ENCODE results near the gene RNF223. TPM values are rescaled to one million over a fixed set of nuclear protein-coding genes. Genes with fewer than 3 reads are reported as not detected.

Gene RNF223
- total and polyA plus RNA-seq, 2 of the 13 experiments (the other 11 are each of a cell fraction or from before 2014, with no cell fraction given), result 0.03 TPM; not detected in 1

- Histone ChIP-seq H3K4me2 (ENCODE audit: low read depth, low read length) (no peak overlapping the region), H4K20me1 (ENCODE audit: insufficient read depth, low read length) (no peaks in the 10 kb centered on the region), H3K36me3 (replicated peaks in 1 of 2; ENCODE audit: control insufficient read depth in 1 of 2, insufficient read depth in 2 of 2, low read length in 2 of 2) (peaks cover 41 to 42% of the 10 kb centered on the region in 2 experiments; a peak in 4 of 5 replicates), H3K27me3 (ENCODE audit: control insufficient read depth in 1 of 2, insufficient read depth in 2 of 2, low read length in 2 of 2) (no peaks in the 10 kb centered on the region), H3K27ac (ENCODE audit: extremely low read length, insufficient read depth, low read length) (no peak overlapping the region), H3K9ac (ENCODE audit: insufficient read depth, low read depth, low read length) (no peak overlapping the region), H2AFZ (ENCODE audit: low read length) (no peak overlapping the region), H3K79me2 (ENCODE audit: insufficient read depth, low read length) (no peaks in the 10 kb centered on the region), H3K9me3 (ENCODE audit: low read length) (no peaks in the 10 kb centered on the region), H3K4me1 (ENCODE audit: insufficient read depth, low read length) (0 out of 2 replicates have a peak, but pooled peaks cover under 1% of the 10 kb centered on the region), H3K4me3 (replicated peaks in 1 of 3; ENCODE audit: insufficient read depth in 1 of 3, low read depth in 2 of 3, low read length in 3 of 3) (no peak overlapping the region)
- FAIRE-seq (no peak), ATAC-seq (no peak), DNase-seq (ENCODE audit: low spot score) (no peak)
- BruUV-seq (replicated peaks), result no TSS peak
- in situ Hi-C loops (cut with HindIII; ENCODE audit: extremely low pct_ligation_motif_present, low pct_unique_long_range_greater_than_20kb) (no loop called here), intact Hi-C loops (cut with micrococcal nuclease; ENCODE audit: unreplicated experiment) (no loop called here)
- TF ChIP-seq MNT (IDR thresholded peaks at IDR 0.05) (peak; percentile 65), TARDBP (CRISPR knock-in tag; IDR thresholded peaks at IDR 0.05) (peak; percentile 39), ZNF7 (CRISPR knock-in tag; IDR thresholded peaks at IDR 0.05) (no peak)
- WGBS (ENCODE audit: low lambda C conversion rate), result 93% methylated on average over 29 of the region's 29 CpGs
- CTCF ChIA-PET (ENCODE audit: low intra/inter-chr PET ratio, low total read pairs), result no interaction called here
- POLR2A ChIA-PET, result no interaction called here
Observed at GRCh38 chr1:1052003-1052840, 21.9 kb downstream of the RNF223 start.

- ATAC-seq (no peak), DNase-seq (ENCODE audit: low spot score) (no peak), FAIRE-seq (no peak)
- ChIA-PET POLR2A (no interaction called here), CTCF (ENCODE audit: low intra/inter-chr PET ratio, low total read pairs) (no interaction called here)
- Histone ChIP-seq H3K36me3 (replicated peaks in 1 of 2; ENCODE audit: control insufficient read depth in 1 of 2, insufficient read depth in 2 of 2, low read length in 2 of 2) (peaks cover 48 to 52% of the 10 kb centered on the region in 2 experiments; a peak in 4 of 5 replicates), H3K4me1 (ENCODE audit: insufficient read depth, low read length) (no peaks in the 10 kb centered on the region), H3K27me3 (ENCODE audit: control insufficient read depth in 1 of 2, insufficient read depth in 2 of 2, low read length in 2 of 2) (no peaks in the 10 kb centered on the region), H3K27ac (ENCODE audit: extremely low read length, insufficient read depth, low read length) (no peak overlapping the region), H3K4me3 (replicated peaks in 1 of 3; ENCODE audit: insufficient read depth in 1 of 3, low read depth in 2 of 3, low read length in 3 of 3) (no peak overlapping the region), H3K9me3 (ENCODE audit: low read length) (no peaks in the 10 kb centered on the region), H3K9ac (ENCODE audit: insufficient read depth, low read depth, low read length) (no peak overlapping the region), H4K20me1 (ENCODE audit: insufficient read depth, low read length) (no peaks in the 10 kb centered on the region), H2AFZ (ENCODE audit: low read length) (no peak overlapping the region), H3K79me2 (ENCODE audit: insufficient read depth, low read length) (no peaks in the 10 kb centered on the region), H3K4me2 (ENCODE audit: low read depth, low read length) (no peak overlapping the region)
- TF ChIP-seq HOXA7 (CRISPR knock-in tag; IDR thresholded peaks at IDR 0.05) (no peak), ZBTB33 (CRISPR knock-in tag; IDR thresholded peaks at IDR 0.05) (peak; percentile 69), ZNF34 (CRISPR knock-in tag; IDR thresholded peaks at IDR 0.05; ENCODE audit: borderline replicate concordance) (no peak)
- in situ Hi-C loops (cut with HindIII; ENCODE audit: extremely low pct_ligation_motif_present, low pct_unique_long_range_greater_than_20kb), result no loop called here
- 91% methylated on average over 7 of the region's 46 CpGs for WGBS (ENCODE audit: low lambda C conversion rate)
- BruUV-seq (replicated peaks), result no TSS peak
- intact Hi-C loops (cut with micrococcal nuclease; ENCODE audit: unreplicated experiment), result no loop called here
Observed at GRCh38 chr1:1051127-1051810, 22.8 kb downstream of the RNF223 start.

Data from HepG2 (cell line).